Ramos (cell line): ENCODE results near the gene NR3C1.

ENCODE experiments used
- in situ Hi-C: fragments of 300-500 bp; cut with MboI; formaldehyde crosslinking; loops from one replicate; pipeline ENCODE4 v1.14.3; 2022; ENCODE audit warnings: low sequenced_read_pairs; ENCODE audit not compliant: unreplicated experiment

The NR3C1 gene

DNA sequence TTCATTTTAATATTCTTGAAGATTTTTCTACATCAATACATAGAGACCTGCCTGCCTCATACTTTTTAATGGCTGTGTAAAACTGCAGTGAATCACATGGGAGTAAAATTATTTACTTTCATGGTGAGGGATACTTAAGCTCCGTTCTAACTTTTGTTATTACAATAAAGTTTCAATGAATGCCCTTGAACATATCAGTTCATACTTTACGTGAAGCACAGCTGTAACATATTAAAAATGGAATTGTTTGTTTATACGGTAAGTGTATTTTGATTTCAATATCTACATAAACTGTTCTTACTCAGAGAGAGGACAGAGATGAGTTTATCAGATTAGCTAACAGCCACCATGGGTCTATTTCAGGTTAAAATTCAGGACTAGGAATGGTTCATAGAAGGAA, 155.1 kb downstream of the NR3C1 start:
- in situ Hi-C loops = no loop called here

DNA sequence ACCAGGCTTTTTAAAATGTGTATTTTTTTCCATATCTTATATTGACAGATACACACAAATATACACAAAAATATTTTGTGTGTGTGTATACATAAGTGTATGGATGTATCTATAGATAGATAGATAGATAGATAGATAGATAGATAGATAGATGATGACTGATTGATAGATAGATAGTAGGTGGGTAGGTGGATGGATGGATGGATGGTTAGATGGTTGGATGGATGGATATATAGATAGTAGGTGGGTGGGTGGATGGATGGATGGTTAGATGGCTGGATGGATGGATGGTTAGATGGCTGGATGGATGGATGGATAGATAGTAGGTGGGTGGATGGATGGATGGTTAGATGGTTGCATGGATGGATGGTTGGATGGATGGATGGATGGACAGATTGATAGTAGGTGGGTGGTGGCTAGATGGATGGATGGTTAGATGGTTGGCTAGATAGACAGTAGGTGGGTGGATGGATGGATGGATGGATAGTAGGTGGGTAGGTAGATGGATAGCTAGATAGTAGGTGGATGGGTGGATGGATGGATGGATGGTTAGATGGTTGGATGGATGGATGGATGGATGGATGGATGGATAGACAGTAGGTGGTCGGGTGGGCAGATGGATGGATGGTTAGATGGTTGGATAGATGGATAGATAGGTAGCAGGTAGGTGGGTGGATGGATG, 156.2 kb downstream of the NR3C1 start:
- in situ Hi-C loops = no loop called here

DNA sequence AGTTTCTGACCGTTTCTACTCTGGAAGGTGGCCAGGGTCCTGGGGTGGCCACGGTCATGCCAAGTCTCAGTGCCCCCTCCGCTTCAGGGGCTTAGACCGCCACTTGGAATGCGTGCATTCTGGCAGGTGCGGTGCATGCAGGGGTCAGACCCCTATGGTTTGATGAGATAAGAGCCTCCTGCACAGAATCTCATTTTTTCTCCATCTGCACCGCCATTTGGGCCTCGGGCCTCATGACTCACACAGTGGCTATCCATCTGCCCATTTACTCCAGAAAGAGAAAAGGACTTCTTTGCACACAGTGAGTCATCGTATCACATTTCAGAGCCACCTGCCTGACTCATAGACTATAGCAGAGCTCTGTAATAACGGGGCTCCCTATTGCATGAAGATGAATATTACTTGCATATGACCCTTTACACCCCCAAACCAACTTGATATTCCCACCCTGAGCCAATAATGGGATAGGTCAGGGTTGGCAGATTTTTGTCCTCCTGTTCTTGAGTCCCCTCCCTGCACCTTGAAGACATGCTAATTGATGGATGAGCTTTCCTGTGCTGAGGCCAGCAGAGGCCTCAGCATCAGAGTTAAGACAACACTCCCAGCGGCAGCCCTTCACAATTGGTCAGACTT, 157.4 kb downstream of the NR3C1 start:
- in situ Hi-C loops = no loop called here

DNA sequence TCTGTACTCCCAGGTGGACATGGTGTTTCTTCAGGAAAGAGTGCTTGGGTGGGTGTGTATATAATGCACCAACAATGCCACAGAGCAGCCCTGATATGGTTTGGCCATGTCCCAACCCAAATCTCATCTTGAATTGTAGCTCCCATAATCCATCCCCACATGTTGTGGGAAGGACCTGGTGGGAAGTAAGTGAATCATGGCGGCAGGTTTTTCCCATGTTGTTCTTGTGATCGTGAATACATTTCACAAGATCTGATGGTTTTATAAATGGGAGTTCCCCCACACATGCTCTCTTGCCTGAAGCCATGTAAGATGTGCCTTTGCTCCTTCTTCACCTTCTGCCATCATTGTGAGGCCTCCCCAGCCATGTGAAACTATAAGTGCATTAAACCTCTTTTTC, 158.5 kb downstream of the NR3C1 start:
- in situ Hi-C loops = no loop called here

DNA sequence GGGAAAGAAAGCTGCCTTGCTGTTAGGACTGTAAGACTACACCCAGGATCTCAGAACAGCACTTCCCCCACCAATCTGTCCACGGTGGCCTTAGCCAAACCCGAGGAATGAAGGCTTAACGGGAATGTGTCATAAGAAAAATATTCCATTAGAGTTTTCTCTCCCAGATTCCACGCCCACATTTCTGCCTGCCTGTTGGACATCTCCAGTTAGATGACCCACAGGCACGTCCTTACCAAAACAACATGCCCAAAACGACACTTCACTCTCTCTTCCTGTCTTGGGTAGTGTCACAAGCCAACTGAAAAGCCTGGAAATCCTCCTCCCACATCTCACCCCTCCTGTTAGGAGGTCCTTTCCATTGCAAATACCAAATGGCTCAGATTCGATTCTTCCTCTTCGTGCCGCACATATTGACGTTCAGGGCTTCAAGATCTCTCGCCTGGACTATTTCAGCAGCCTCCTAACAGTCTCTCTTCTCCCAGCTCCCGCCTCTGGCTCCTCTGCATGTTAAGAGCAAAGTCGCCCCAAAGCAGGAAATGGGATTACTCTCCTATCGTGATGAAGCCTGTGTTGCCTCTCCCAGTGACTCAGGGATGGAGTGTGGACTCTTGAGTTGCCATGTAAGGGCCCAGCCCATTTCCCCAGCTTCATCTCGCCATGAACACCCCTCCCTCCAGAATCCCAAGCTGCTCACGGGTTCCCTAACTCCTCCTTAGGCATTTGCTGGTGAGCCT, 159.3 kb downstream of the NR3C1 start:
- in situ Hi-C loops = no loop called here

DNA sequence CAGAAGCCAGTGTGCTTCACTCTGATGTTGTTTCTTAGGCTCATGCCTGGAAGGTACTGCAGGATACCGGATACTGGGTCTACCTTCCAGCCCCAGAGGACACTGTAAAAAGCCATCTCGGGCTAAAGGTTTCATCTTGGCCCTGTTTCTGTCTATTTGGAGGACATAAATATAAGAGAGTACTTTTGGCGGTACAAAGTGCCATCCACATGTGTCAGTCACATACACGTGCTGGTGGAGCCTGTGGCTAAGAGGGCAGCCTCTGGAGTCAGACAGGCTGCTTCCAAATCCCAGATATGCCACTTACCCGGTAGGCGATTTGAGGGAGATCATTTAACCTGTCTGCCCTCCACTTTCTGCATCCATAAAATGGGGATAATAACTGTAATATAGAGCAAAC, 160.4 kb downstream of the NR3C1 start:
- in situ Hi-C loops = no loop called here

DNA sequence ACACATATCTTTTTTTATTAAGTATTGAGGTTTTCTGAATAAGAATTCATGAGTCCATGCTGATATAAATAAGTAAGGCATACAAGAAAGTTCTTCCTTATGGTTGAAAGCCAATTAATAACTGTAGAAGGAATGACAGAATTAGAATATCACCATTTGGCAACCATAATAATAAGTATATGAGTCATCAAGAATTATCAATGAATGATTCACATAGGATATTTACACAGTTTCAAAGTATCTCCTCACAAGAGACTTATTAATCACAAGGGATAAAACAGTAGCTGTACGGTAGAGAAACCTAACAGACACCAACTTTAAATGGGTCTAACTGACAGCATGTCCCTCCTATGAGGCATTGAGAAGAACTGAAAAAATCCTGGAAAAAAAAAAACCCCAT, 161.6 kb downstream of the NR3C1 start:
- in situ Hi-C loops = no loop called here

DNA sequence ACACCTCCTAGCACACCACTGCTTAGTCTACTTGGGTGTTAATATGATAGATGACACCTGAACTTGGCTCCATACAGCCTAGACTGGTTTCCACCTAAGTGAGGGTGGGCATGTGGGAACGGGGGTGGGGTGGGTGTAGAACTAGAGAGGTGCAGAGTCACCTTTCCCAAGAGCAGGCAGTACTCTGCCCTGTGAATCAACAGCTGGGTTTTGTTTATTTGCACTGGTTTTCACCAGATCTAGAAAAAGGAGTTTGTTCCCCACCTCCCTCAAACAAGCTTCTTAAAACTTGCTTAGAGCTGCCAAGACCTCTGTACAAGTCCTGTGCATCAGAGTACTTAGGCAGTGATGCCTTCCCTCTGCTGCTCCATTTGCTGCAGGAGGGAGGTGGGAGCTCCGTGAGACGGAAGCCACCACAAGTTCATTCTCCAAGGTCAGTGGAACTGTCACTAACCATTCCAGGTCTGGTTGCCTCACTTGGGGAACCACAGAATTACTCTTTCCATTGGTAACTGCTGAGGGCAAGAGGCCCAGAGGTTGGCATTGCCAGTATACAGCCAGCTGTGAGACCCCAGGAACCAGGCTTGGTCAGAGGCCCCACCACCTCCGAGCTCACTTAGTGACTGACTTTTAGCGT, 163.5 kb downstream of the NR3C1 start:
- in situ Hi-C loops = no loop called here

DNA sequence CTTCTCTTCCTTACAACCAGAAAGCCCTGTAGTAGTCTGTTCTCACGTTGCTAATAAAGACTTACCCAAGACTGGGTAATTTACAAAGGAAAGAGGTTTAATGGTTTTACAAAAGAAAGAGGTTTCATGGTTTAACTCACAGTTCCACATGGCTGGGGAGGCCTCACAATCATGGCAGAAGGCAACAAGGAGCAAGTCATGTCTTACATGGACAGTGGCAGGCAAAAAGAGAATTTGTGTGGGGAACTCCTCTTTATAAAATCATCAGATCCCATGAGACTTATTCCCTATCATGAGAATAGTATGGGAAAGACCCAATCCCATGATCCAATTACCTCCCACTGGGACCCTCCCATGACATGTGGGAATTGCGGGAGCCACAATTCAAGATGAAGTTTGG, 164.9 kb downstream of the NR3C1 start:
- in situ Hi-C loops = no loop called here

DNA sequence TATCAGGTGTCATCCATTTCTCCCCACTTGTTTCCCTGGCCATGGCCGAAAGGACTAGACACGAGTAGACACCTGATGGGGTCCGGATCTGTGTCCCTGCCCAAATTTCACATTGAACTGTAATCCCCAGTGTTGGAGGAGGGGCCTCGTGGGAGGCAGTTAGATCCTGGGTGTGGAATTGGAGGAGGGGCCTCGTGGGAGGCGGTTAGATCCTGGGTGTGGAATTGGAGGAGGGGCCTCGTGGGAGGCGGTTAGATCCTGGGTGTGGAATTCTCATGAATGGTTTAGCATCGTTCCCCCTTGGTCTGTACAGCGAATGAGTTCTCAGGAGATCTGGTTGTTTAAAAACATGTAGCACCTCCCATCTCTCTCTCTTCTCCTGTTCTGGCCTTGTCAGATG, 165.8 kb downstream of the NR3C1 start:
- in situ Hi-C loops = no loop called here

DNA sequence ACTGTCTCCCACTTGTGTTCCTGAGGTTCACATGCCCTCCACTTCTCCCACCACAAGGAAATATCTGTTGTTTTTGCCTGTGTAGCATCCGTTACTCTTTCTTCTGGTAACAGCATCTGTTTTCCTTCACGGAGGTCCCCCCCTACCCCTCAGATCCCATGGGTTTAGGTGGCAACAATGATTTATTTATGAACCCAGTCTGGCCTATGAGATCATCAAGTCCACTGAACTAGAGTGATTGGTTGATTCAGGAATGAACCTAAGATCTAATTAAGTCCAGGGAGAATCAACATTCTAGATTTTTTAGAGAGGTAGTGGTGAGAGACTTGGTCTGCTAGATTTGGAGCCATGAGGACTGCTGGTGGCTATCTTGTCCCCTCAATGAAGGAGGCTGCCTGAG, 166.8 kb downstream of the NR3C1 start:
- in situ Hi-C loops = no loop called here

DNA sequence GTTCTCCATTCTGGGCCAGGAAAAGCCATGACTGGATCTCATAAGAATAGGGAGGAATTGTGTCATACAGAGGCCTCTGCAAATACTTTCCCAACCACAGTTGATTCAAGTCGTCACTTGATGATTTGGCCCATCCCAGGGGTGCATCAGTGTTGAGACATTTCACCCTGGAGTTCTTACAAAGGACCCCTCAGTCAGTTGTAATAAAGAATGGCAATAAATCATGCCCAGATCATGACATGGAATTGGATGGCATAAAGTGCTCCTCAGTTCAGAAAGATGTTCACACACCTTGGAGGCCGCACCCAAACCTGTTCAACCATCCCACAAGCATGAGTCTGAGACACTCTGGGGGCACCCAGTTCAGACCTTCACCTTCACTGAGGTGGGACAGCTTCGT, 168.1 kb downstream of the NR3C1 start:
- in situ Hi-C loops = no loop called here

DNA sequence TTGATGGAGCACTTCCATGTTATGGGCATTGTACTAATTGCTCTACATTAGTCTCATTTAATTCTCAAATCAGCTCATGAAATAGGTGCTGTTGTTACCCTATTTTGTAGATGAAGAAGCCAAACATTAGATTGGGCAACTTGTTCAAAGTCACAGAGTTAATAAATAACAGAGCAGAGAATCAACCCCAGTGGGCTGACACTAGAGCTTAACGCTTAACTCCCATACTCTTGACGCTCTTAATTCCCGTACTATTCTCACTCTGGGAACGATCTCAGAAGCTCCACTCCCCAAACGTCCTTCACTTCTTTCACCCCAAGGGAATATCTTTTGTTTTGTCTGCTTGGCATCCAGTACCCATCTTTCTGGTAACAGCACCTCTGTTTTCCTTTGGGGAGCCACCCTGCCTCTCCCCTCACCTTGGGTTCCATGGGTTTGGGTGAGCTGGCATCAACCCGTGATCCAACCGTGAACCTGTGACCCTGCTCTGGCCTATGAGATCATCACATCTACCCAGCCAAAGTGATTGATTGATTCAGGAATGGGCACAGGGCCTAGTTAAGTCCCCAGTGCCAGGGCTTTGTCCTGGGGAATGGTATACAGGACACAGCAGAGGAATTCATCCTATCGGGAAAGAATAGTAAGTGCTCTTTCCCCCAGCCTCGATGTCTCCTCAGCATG, 169.2 kb downstream of the NR3C1 start:
- in situ Hi-C loops = no loop called here

DNA sequence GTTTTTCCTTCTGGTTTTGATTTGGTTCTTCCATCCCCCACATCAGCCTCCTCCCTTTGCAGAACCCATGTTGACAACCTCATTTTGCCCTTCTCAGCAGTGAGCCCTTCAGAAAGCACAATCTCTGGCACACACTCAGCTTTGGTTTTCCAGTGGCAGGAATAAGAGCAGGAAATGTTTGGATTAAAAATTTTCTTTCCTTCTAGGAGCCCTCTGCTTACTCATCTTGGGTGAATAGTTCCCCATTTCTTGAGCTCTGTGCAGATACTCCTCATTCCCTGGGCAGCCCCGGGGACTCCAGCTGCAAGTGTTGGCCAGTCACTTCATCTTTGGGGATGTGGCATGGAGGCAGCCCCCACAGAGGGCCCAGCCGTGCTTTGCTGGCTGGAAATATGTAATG, 170.5 kb downstream of the NR3C1 start:
- in situ Hi-C loops = no loop called here

DNA sequence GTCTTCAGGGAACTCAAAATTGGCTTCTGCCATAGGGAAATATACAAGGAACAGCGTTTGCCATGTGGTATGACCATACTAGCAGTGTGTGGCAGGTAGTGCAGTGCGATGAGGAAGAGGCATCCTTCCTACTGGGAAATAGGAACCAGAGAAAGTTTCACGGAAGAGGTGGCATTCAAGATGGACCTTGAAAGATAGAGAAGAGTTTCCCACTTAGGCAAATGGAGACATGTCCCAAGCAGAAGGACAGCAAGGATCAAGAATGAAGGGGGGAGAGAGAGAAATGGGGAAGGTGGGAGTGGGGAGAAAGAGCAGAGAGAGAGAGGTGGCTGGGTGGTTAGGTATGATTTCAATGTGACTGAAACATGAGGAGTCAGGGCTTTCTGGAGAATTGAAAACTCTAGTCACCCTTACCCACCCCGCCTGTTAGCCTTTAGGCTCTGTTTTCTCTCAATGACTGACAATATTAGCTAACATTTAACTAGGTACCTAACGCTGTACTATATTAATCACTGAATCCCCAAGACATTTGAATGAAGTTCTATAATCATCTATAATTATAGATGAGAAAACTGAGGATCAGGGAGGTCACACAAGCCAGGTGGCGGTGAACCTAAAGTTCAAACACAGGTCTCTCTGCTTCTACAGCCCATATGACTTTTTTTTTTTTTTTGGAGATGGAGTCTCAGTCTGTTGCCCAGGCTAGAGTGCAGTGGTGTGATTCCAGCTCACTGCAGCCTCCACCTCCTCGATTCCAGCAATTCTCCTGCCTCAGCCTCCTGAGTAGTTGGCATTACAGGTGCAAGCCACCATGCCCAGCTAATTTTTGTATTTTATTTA, 171.3 kb downstream of the NR3C1 start:
- in situ Hi-C loops = no loop called here

DNA sequence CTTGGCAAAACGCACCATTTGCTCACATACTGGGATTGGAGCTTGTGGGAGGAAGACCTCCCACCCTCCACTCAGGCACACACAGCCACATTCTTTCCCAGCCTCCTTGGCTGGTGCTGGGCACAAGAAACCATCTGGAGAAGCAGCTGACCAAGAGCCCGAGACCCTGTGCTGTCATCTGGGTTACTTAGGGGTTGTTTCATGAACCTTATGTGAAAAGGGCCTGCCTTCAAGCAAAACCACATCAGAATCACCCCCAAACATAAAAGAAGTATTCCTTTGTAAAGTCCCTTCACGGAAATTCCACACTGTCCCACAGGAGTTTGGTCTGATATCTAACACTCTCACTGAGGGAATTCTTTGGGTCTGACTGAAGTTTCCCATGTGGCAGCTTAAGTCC, 172.1 kb downstream of the NR3C1 start:
- in situ Hi-C loops = no loop called here

DNA sequence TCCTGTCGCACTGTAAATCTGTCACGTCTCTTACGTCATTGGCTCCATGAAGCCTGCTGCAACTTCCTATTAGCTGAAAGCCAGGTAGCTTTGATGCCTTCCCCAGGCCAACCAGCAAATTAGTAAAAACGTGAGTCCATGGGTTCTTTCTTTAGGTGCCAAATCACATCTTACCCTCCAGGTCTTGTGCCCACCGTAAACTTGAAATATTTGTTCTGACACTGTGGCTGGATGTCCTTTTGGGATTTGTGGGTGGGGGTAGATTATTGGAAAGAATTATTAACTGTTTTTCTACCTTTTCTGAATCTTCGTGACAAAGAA, 172.8 kb downstream of the NR3C1 start:
- in situ Hi-C loops = no loop called here

DNA sequence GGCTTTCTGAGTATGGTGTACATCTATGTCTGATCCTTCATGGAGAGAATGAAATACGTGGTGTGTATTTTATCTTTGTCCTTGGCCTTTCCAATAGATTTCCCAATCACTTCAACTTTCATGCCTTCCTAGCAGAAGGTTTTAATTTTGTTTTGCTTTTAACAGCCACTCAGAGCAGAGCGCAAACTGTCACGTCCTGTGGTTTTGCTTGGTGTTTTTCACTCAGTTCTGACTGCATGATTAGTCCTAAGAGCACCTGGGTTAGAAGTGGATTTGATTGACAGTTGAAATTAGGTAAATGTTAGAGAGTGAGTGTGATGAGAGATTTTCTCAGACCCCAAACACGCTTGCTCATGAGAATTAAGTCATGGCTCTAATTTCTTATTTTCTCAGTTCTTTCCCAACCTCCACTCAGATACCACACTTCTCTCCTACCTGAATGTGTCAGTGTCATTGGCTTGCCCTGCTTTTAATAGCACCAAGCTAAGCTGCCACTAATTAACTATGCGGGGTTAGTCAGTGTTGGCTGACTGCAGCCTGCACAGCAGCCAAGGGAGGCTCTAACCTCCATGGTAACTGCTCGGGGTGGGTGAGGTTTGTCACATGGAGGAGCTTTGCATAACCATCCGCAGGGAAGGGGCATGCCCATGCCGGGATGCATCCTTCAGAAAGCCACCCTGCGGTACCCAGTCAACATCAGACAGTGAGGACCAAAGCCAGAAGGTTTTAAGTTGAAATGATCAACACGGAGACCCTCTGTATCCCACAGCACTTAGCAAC, 173.4 kb downstream of the NR3C1 start:
- in situ Hi-C loops = no loop called here

DNA sequence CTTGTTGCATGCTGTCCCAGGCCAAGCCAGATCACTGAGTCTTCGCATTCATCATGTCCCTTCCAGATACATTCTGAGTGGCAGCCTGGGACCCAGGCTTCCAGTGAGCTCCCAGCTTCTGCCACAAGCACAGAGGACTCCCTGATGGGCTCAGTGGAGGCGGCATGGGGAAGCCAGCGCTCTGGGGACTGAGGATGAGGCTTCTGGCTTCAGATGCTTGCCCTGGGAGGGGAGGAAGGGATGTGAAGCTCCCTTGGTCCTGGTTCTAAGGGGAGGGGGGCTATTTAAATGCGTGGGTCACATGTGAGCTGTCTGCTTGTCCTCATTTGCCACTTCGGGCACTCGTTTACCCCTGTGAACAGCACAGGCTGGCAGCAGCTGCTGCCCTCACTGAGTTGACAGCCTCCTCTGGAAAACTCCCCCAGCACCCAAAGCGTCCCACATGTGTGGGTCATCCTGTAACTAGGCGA, 174.0 kb downstream of the NR3C1 start:
- in situ Hi-C loops = no loop called here
